NB4 (cell line): ENCODE measurements around the gene SLC39A11.

Experiments
- DNase-seq: peaks from one replicate; pipeline ENCODE4 v3.0.0; 2010; ENCODE audit warnings: low read depth
- H3K4me3 ChIP-seq: one replicate; pipeline ENCODE4 v1.5.1; 2011; ENCODE audit warnings: mild to moderate bottlenecking, low read depth, low read length, moderate library complexity
- CTCF ChIP-seq: IDR thresholded peaks from one replicate; pipeline ENCODE4 v1.5.1; 2012; ENCODE audit warnings: low read depth, low read length
- MAX ChIP-seq: IDR thresholded peaks from 2 replicates; pipeline ENCODE4 v1.6.1; 2011; ENCODE audit warnings: low read depth, low read length
- MYC ChIP-seq: IDR thresholded peaks from 2 replicates; pipeline ENCODE4 v1.6.1; 2011; ENCODE audit warnings: low read depth, low read length
- POLR2A ChIP-seq: IDR thresholded peaks from 2 replicates; pipeline ENCODE4 v1.6.1; 2011; ENCODE audit warnings: mild to moderate bottlenecking; ENCODE audit not compliant: insufficient read length; ENCODE audit errors: extremely low read depth

Gene SLC39A11

GRCh38 chr17:72723711-72724110, 368.8 kb downstream of the SLC39A11 start:
- H3K4me3 ChIP-seq: no peak overlapping the region
- no peak for DNase-seq
- no peak for TF ChIP-seq CTCF
- TF ChIP-seq MAX: no peak
- TF ChIP-seq MYC: no peak
- no peak for TF ChIP-seq POLR2A

- DNase-seq: no peak
- TF ChIP-seq POLR2A: no peak
- TF ChIP-seq CTCF: no peak
- TF ChIP-seq MAX: no peak
- no peak for TF ChIP-seq MYC
- no peak overlapping the region for H3K4me3 ChIP-seq
Measured at GRCh38 chr17:72720494-72720825, 372.0 kb downstream of the SLC39A11 start.

GRCh38 chr17:72719578-72720493, 372.7 kb downstream of the SLC39A11 start:
- no peak overlapping the region for H3K4me3 ChIP-seq
- peak; percentile 87 for DNase-seq
- TF ChIP-seq MAX (no peak), MYC (no peak; the same call in 1 of the 2 replicates)

GRCh38 chr17:72719206-72719577, 373.3 kb downstream of the SLC39A11 start:
- no peak for DNase-seq
- no peak overlapping the region for H3K4me3 ChIP-seq
- TF ChIP-seq POLR2A (no peak), CTCF (no peak), MAX (no peak), MYC (no peak)

- TF ChIP-seq CTCF (no peak), MAX (no peak)
- H3K4me3 ChIP-seq: no peak overlapping the region
- no peak for DNase-seq
Measured at GRCh38 chr17:72717676-72718075, 374.8 kb downstream of the SLC39A11 start.

- H3K4me3 ChIP-seq: no peak overlapping the region
- no peak for TF ChIP-seq MAX
- no peak for TF ChIP-seq CTCF
- no peak for TF ChIP-seq POLR2A
- no peak for TF ChIP-seq MYC
- DNase-seq: no peak
Measured at GRCh38 chr17:72717276-72717675, 375.2 kb downstream of the SLC39A11 start.
